GM12864 (cell line): ENCODE measurements around the gene PTPRD.
"Not testable (repeated sequence)": the region's sequence is repeated elsewhere in the genome, so short reads cannot be mapped to it uniquely, and the experiment has no call there.

Experiments
- DNase-seq: peaks from one replicate; pipeline ENCODE4 v3.0.0-alpha.2; 2011; ENCODE audit warnings: low read depth
- H3K4me3 ChIP-seq: 2 replicates; pipeline ENCODE4 v1.5.1; 2011; ENCODE audit warnings: mild to moderate bottlenecking, low read depth, low read length, control low read depth
- TF ChIP-seq, protein P1 (sequence below): IDR thresholded peaks from 2 replicates; pipeline ENCODE4 v1.5.1; 2011; ENCODE audit warnings: low read depth, mild to moderate bottlenecking, moderate library complexity, low read length, control low read depth, inconsistent platforms; ENCODE audit errors: missing control alignments

The PTPRD gene

DNA sequence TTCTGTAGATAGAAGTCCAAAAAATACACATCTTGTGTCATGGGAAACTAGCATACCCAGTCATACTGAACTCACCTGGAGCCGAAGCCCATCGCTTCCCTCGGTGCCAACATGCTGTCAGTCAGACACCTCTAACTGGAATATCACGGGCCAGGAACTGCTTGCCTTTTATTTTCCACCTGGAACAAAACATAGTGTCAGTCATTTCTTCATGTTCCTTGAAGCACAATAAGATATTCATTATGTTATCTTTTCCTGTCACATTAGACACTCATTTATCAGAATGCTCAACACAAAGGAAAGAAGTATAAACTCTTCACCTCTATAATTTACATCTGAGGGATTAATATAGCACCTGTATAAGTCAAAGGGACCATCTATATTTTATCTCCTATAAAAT, 674.4 kb downstream of the PTPRD start:
- no peak overlapping the region for H3K4me3 ChIP-seq
- DNase-seq = no peak
- TF ChIP-seq, protein P1, sequence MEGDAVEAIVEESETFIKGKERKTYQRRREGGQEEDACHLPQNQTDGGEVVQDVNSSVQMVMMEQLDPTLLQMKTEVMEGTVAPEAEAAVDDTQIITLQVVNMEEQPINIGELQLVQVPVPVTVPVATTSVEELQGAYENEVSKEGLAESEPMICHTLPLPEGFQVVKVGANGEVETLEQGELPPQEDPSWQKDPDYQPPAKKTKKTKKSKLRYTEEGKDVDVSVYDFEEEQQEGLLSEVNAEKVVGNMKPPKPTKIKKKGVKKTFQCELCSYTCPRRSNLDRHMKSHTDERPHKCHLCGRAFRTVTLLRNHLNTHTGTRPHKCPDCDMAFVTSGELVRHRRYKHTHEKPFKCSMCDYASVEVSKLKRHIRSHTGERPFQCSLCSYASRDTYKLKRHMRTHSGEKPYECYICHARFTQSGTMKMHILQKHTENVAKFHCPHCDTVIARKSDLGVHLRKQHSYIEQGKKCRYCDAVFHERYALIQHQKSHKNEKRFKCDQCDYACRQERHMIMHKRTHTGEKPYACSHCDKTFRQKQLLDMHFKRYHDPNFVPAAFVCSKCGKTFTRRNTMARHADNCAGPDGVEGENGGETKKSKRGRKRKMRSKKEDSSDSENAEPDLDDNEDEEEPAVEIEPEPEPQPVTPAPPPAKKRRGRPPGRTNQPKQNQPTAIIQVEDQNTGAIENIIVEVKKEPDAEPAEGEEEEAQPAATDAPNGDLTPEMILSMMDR = no peak

DNA sequence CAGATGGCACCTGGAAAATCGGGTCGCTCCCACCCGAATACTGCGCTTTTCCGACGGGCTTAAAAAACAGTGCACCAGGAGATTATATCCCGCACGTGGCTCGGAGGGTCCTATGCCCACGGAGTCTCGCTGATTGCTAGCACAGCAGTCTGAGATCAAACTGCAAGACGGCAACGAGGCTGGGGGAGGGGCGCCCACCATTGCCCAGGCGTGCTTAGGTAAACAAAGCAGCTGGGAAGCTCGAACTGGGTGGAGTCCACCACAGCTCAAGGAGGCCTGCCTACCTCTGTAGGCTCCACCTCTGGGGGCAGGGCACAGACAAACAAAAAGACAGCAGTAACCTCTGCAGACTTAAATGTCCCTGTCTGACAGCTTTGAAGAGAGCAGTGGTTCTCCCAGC, 681.3 kb downstream of the PTPRD start:
- not testable (repeated sequence) for H3K4me3 ChIP-seq, DNase-seq

GRCh38 chr9:9924376-9924775, 688.4 kb downstream of the PTPRD start:
- DNase-seq = no peak
- TF ChIP-seq, protein P1 = no peak
- no peak overlapping the region for H3K4me3 ChIP-seq

GRCh38 chr9:9921805-9922204, 691.0 kb downstream of the PTPRD start:
- TF ChIP-seq, protein P1 = no peak
- no peak overlapping the region for H3K4me3 ChIP-seq
- DNase-seq = no peak

- DNase-seq = no peak
Observed at GRCh38 chr9:9920425-9921060, 692.3 kb downstream of the PTPRD start.

GRCh38 chr9:9919174-9919775, 693.5 kb downstream of the PTPRD start:
- TF ChIP-seq, protein P1 = no peak
- no peak for DNase-seq
- no peak overlapping the region for H3K4me3 ChIP-seq

More at GRCh38 chr9:9920425-9921060, 692.3 kb downstream of the PTPRD start:
- H3K4me3 ChIP-seq = no peak overlapping the region
- TF ChIP-seq, protein P1 = no peak

DNA sequence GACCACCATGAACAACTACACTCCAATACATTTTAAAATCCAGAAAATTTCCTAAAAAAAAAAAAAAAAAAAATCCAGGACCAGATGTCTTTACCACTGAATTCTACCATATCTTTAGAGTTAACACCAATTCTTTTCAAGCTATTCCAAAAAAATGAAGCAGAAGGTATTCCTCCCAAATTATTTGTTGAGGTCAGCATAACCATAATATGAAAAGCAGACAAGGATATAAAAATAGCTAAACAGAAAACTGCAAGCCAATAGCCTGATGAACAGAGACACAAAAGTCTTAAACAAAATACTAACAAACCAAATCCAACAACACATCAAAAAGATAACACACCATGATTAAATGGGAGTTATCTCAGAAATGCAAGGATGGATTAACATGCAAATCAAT, 695.4 kb downstream of the PTPRD start:
- TF ChIP-seq, protein P1 = no peak
- no peak for DNase-seq
- H3K4me3 ChIP-seq = no peak overlapping the region
